HG03457 (cell line): ENCODE data around the gene BTRC.
"Not testable (repeated sequence)": the region's sequence is repeated elsewhere in the genome, so short reads cannot be mapped to it uniquely, and the experiment has no call there.

Source experiments
- ATAC-seq: cut with Tn5 transposase; IDR thresholded peaks from one replicate; pipeline ENCODE4 v1.9.1; 2021; ENCODE audit warnings: moderate number of reproducible peaks; ENCODE audit not compliant: unreplicated experiment

The BTRC gene

DNA sequence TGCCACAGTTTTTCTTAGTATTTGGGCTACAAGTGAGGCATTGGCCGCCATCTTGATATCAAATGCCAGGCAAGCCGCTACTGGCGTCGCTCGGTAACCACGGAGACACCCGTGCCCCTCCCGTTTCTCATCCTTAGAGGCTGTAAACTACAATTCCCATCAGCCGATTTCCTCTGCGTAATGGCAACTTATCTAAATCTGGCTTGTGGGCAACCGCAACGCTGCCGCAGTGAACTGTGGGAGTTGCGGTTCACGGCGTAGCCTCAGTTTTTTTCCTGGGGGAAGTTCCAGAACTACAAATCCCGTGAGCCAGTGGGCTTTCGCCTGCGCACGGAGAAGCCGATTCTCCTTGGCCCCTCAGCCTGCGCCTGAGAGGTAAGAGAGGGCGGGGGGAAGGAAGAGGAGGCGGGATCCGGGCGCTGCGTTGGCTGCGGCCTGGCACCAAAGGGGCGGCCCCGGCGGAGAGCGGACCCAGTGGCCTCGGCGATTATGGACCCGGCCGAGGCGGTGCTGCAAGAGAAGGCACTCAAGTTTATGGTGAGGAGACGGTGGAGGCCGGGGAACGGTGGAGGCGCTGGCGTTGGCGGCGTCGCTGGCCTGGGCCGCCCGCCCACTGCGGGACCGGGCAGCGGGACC lies at the start of gene BTRC:
Gene BTRC (plus strand): TSS at position 474 of the 636 bp plus-strand sequence. CDS start 16 bp downstream, at position 490.
- peak; percentile 87 for ATAC-seq

DNA sequence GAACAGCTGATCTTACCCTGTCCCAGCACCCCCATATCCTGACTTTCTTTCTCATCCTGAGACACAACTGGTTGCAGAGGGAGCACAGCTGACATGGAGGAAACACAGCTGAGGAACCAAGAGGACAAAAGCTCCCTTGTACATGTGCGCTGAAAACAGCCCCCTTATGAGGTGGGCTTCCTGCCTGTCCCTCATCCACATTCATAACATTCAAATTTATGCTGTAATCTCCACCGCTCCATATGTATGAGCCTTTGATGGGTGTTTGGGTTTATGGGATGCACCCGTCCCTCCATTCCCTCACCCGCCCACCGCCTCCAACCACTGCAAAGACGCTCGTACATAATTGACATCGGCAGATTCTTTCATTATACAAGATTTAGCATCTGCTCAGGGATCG lies 49.6 kb upstream of the BTRC start:
- no peak for ATAC-seq

DNA sequence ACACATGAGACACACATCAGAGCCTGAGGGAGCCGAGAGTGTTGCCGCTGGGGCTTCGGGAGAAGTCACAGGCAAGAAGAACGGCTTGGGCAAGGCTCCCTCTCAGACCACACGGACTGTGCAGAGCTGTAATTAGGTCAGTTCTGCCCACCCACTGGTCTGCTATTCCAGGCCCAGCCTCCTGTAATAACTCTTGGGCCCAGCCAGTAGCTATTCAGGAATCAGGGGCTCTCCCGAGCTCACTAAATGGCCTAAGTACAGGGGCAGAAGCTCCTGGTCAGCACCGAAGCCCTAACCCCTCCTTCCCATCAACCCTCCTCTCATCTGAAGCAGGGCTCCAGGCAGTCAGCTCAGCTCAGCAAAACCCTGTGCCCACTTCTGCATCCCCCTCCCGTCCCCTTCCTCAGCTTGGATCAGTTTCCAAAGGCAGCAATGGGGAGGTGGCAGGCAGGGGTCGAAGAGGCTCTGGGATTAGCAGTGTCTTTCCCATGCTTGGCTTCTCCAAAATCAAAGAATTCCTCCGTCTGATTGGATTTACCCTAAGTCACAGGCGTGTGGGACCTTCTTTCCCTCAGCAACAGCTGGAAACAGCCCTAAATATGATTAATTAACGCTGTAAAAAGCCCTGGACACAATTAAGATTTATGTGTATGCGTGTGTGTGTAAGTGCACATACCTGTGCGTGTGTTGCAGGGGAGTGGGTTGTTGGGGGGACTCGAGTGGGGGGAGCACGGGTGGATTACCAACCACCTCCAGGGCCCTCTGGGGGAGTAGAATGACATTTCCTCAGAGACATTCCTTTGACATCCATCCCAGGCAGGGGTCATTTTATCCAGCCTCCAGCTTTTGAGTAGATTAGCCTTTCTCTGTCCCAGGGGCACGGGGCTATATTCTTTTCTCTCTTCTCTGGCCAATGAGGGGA lies 48.4 kb upstream of the BTRC start:
- no peak for ATAC-seq

DNA sequence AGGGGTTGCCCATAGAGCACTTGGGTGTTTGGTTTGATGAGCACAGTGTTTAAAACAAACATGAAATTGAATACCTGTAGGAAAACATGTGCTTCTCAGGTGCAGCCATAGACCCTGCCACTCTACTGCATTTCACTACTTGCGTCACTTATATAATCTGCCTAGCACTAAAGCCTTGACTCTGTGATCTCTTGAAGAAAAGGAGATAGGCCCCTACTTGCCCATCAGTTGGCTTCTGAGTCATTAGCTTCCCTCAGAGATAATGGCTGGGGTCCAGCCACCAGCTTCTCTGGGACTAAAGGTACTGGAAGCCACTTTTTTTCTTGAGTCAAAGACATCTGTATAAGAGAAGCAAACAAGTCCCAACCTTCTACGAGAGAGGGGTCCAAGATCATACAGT lies 45.9 kb upstream of the BTRC start:
- no peak for ATAC-seq

DNA sequence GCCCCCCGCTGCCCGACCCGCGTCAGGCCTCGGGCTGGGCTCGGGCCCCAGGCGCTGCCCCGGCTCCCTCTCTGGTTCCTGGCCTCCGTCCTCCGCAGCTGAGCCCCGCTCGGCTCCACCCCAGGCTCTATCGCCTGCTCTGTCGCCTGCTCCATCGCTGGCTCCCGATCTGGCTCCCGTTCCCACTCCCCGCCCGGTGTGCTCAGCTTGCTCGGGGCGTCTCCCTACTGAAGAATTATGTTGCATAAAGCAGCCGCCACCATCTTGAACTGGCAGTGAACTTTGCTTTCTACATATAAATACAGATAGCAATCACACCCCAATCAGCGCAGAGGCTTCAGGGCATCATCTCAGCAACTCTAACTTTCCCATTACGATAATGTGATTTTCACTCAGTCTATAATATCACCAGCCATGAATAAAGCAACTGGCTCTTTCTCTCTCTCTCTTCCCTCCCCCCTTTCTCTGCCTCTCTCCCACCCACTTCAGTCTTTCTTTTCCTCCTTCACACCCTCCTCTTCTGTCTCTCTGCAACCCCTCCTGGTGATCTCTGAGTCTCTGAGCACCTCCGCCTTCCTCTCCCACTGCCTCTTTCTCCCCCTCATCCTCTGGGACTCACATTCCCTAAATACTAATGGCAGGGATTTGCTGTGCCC lies 43.3 kb upstream of the BTRC start:
- ATAC-seq = no peak

DNA sequence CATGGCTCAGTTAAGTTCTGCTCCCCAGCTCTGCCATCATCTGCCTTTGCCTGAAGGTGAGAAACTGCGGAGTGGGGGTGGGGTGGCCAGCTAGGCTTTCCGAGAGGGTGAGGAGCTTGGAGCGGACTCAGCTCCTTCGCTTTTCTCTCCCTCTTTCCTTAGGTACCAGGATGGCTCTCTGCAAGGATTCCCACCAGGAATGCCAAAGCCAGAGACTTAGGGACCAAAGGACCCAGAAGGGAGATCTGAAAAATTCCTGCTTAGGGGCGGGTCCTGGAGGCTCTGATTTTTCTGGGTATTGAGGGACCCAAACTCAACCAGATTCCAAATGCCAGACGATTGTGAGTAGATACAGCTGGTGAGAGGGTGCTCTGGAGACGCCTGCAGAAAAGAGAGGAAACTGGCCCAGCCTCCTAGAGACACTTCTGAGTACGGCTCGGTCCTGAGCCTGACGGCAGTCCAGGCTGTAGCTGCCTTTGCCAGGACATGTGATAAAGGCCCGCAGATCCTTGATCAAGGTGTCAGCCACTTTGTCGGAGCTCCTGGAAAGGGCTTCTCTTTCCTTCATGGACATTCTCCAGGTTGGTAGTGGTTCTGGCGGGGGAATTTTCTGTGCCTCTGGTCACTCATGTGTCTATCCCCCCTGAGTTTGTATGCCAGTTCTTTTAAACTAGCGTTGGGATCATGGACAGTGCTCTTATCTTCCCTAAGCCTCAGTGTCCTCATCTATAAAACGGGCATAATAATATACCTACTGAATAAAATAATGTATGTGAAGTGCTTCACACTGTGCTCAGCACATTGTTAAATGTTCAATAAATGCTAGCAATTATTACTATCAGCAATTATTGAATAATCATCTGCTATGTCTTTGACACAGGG lies 42.5 kb upstream of the BTRC start:
- ATAC-seq = no peak

DNA sequence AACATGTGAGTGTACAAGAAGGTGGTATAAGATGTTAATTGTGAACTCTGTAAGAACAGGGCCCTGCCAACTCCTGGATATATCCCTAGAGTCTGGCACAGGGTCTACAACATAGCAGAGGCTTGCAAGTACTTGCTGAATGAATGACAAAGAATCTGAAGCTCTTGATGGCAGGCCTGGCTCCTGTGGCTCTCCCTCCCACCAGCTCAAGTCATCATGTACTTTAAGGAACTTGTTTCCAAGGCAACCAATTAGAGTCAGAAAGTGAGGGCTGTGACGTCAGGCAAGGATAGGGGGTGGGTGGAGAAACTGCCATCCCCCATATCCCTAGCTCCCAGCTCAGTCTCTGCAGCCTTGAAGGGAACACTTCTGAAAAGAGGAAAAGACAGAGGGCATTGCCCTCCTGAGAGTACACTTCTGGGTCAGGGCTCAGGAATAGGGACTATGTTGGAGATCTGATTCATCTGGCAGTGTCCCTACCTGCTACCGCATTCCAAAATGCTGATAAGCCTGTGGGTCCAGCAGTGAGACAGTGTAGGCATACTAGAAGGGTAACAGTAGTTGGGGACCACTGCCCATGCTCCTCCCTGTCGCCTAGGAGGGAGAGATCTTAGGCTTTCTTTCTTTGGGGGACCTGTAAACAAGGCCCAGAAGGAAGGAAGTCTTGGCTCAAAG lies 34.6 kb upstream of the BTRC start:
- no peak for ATAC-seq

DNA sequence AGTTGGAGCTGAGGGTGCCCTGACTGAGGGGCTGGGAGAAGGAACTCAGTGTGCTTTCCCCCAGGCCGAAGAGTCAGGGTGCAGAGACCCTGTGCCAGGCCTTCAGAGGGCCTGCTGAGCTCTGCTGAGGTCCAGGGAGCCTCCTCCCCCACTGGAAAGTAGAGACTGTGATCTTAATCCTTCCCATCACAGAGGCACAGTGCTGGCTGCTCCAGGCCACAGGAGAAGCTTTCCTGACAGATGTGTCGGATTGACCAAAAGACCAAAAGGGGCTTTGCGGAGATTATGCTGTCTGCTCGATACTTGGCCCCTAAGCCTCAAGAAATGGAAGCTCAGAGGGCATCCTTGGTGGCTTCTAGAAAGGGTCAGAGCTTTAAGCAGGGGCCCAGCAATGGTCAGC lies 32.9 kb upstream of the BTRC start:
- no peak for ATAC-seq

DNA sequence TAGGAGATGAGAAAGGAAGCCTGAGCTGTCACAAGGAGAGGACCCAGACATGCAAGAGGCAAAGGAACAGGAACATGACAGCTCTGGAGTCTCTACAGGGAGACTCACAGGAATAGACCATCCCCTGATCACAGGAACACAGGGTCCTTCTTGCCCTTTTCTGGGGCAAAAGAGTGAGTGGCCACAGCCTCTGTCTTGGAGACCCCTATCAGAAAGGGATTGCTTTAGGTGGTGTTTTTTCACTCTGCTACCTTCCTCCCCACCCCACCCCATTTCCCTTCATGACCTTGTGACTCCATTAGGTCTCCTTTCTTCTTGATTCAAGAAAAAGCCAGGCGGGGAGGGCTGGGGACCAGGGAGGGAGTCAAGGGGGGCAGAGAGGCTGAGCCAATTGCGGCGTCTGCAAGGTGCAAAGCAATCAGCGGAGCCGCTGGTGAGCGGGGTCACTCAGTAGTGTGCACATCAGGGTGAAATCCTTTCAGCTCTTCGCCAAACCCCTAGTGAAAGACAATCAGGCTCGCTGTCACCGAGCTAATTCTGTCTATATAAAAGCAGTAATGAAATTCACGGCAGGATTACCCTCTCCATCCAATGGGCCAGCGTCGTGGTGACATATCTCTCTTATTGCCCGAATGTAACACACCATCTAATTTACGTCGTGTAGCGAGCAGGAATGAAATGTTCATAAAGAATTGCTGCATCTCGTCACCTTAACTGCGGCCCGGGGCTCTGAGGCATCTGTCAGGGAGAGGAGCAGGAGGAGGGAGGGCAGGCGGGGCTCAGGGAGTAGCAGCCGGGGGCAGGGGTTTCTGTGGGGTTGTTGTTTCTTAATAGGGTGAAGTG lies 31.5 kb upstream of the BTRC start:
- no peak for ATAC-seq

DNA sequence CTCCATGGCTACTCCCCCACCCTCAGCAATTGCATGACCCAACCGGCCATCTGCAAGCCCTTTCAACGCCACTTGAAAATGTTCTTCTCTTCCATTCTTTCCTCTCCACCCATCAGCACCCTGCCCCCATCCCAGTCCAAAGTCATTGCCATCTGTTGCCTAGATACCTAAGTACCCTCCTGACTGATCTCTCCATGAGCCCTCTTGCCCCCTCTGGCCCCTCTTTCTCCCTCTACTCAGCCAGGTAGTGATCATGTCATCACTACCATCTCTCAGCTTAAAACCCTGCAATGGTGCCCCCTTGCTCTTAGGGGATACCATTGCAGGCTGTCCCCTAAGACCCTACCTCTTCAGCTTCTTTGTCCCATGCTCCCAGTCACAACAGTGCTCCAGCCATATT lies 30.5 kb upstream of the BTRC start:
- ATAC-seq = no peak

DNA sequence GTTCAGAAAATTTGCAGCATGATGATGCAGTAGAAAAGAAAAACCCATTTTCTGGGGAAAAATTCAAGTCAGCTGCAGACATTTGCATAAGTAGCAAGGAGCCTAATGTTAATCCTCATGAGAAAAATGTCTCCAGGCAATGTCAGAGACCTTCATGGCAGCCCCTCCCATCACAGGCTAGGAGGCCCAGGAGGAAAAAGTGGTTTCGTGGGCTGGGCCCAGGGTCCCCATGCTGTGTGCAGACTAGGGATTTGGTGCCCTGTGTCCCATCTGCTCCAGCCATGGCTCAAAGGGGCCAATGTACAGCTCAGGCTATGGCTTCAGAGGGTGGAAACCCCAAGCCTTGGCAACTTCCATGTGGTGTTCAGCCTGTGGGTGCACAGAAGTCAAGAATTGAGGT lies 26.5 kb upstream of the BTRC start:
- not testable (repeated sequence) for ATAC-seq

DNA sequence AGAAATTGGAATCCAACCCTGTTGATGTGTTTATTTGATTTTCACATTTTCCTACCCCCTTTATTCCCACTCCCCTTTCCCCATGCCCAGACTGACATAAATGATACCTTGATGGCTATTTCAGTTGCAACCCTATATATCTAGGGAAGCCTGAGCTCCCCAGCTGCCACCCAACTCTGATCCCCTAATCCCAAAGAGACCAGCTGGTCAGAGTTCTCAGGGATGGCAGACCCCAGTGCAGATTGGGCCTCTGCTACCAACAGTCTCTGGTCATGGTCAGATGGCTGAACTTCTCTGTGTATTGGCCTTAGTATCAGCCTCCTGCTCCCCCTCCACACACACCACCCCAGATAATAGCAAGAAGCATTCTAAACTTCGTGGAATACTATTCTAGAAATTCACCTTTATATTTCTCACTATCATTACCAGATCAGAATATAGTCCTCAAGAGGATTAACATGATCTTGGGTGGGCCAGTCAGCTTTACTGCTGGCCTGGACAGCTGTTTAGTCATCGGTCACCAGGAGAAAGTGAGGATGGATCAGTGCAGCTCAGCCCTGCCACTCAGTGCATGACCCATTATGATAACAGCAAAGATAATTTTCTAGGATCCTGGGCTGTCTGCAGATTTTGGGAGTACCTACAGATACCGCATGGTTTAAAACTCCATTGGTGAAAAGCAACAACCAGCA lies 24.5 kb upstream of the BTRC start:
- no peak for ATAC-seq

DNA sequence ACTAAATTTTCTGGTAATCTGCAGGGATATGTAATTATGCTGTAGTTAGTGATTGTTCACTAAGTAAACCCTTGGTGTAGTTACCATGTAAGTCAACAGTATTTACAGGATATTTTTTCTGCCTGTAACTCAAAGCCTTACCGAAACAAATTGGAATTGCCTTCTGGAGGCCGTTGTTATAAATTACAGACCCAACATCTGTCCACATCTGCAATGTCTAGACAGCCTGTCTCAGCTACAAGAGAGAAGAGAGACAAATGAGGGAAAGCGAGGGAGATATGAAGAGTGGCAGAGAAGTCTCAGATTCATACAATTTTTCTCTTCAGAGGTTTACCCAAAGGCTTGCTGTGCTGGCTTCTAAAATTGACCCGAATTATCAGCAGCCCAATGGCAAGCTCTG lies 23.7 kb upstream of the BTRC start:
- ATAC-seq = no peak

DNA sequence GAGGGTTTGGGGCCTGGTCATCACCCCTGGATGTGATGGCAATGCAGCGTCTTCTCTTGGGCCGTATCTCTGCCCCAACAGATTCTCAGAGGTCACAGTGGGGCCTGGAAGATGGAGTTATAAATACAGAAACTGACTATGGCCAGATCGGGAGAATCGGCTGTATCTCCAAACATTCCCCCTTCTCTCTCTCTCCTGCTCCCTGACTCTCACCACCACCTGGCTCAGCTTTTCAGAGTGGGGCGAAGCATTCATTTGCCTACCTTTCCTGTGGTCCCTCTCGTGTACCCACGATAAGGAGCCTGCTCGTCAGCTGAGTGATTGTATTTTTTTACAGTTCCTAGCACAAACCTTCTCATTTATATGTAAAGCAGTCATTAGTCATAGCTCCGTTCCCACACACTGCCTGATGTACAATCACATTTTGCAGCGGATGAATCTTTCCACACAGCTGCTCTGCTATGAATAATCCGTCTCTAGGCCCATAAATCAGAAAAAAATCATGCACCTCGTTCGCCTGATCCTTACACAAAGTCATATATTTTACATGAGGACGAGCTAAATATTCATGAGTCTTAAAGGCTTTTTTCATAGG lies 23.2 kb upstream of the BTRC start:
- ATAC-seq = no peak

DNA sequence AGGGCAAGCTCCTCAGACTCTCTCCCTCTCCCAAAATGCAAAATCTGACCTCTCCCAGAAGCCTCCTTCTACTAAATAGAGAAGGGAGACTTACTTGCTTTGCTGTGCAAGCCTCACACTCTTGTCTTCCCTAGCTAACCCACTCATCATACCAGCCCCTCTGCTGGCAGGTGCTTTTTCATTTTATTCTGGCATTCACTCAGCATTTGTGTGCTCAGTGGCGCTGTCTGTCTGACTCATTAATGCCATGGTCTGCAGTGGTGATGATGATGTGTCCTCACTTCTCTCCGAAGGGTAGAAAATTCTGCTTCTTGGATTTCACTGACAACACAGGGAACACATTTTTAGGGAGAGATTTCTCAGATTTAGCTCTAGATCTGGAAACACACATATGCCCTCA lies 22.0 kb upstream of the BTRC start:
- ATAC-seq = no peak

DNA sequence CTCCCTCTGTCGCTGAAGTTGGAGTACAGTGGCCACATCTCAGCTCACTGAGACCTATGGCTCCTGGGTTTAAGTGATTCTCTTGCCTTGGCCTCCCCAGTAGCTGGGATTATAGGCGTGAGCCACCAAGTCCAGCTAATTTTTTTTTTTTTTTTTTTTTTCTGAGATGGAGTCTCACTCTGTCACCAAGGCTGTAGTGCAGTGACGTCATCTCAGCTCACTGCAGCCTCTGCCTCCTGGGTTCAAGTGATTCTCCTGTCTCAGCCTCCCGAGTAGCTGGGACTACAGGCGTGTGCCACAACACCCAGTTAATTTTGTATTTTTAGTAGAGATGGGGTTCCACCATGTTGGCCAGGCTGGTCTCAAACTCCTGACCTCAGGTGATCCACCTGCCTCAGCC lies 19.7 kb upstream of the BTRC start:
- not testable (repeated sequence) for ATAC-seq

DNA sequence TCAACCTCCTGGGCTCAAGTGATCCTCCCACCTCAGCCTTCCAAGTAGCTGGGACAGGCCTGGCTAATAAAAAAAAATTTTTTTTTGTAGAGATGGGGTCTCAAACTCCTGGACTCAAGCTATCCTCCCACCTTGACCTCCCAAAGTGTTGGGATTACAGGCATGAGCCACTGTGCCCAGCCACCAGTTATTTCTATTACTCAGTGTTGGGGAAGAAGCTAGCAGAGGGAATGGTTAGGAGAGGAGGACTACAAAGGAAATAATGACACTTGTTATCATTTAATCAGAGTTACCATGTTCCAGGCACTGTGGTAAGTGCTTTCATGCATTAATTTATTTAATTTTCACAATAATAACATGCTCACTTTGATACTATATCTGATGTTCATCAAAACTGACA lies 17.6 kb upstream of the BTRC start:
- no peak for ATAC-seq

DNA sequence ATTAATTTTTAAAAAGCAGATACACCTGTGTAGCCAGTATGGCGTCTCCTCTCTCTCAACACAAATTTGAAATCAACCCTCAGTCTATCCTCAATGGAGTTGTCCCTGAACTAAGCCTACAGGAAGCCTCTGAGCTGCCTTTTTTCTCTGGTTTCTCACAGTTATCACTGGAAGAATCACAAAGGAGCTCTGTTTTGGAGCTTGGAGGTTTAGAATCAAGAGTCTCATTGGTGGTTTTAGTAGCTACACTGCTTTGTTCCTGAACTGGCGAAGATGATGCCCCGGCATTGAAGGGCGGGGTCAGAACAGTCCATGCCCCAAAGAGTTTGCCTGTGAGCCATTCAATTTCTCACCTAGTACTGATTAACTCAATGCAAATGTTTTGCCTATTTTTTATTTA lies 16.1 kb upstream of the BTRC start:
- ATAC-seq = no peak
